Gastroesophageal sphincter (tissue), 3 donors: Measurements from ENCODE around the gene GLS2.

Experiments
- CTCF ChIP-seq, 4 experiments: fragments of 200-600 bp in 2 of 4; fragments of 450-650 bp in 2 of 4; sonication (generic) in 1 of 4; IDR thresholded peaks; one replicate each; pipeline ENCODE4 v1.5.1; 2017 to 2019; ENCODE audit warnings: antibody characterized with exemption in 4 of 4, mild to moderate bottlenecking in 2 of 4, moderate library complexity in 2 of 4
- POLR2A ChIP-seq, 2 donors: fragments of 450-650 bp; IDR thresholded peaks; one replicate each; pipeline ENCODE4 v1.6.1; 2017; ENCODE audit warnings: antibody characterized with exemption in 2 of 2, mild to moderate bottlenecking in 2 of 2, moderate library complexity in 1 of 2
- POLR2AphosphoS5 ChIP-seq: sonication (generic); formaldehyde crosslinking; IDR thresholded peaks from one replicate; pipeline ENCODE4 v1.6.1; 2017; ENCODE audit warnings: antibody characterized with exemption

DNA sequence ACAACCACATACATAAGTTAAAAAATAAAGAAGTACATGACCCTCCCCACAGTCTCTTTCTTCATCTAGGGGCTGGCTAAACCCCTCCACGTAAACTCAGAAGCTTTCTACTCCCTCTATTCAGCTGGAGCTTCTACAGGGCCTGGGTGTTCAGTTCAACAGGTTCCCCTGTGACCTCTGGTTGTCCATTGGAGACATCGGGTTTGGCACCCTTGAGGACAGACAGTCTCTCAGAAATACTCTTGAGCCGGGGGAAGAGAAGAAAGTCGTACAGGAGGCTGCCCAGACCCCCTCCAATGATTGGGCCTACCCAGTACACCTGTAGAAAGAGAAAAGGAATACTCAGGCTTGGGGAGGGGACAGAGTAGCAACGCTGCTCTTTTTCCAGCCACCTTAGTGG, 36.8 kb downstream of the GLS2 start:
- TF ChIP-seq CTCF (IDR thresholded peaks at IDR 0.05) (no peak), POLR2A (IDR thresholded peaks at IDR 0.05) (no peak), POLR2AphosphoS5 (no peak)
